CD4-positive, alpha-beta T cell (primary cell): ENCODE data around the gene OPN1LW. TPM values are rescaled to one million over a fixed set of nuclear protein-coding genes. Genes with fewer than 3 reads are reported as not detected.

Experiments used
- ATAC-seq: fragments of 200-7000 bp; cut with Tn5 transposase; one replicate; pipeline ENCODE4 v1.10.0; 2022; ENCODE audit warnings: mild to moderate bottlenecking; ENCODE audit not compliant: poor library complexity
- CTCF ChIA-PET: fragments of 350-600 bp; sonication (Branson Sonifier 250); formaldehyde crosslinking; loops from one replicate; lab custom pipeline; 2021; ENCODE audit warnings: antibody characterized with exemption, inconsistent platforms; lab: Charles Lee
- POLR2A ChIA-PET: fragments of 350-600 bp; sonication (Branson Sonifier 250); formaldehyde crosslinking; loops from one replicate; lab custom pipeline; 2021; ENCODE audit warnings: antibody characterized with exemption, inconsistent platforms; lab: Charles Lee
- DNase-seq, 14 experiments: peaks; one replicate each; pipeline ENCODE4 v3.0.0-alpha.2; 2013 to 2020; ENCODE audit warnings: mixed read lengths in 2 of 14
- H3K27ac ChIP-seq, 2 donors: one replicate each; pipeline versions ENCODE4 v1.5.1 to v1.7.0; 2013; ENCODE audit warnings: low read length in 2 of 2, low read depth in 1 of 2, mild to moderate bottlenecking in 1 of 2
- H3K27me3 ChIP-seq, 2 experiments: 1 replicate in 1 of 2; 2 replicates in 1 of 2; pipeline versions ENCODE4 v1.6.1 to v1.7.0; 2013; ENCODE audit warnings: low read length in 2 of 2, control low read depth in 1 of 2, mild to moderate bottlenecking in 1 of 2, moderate library complexity in 1 of 2; ENCODE audit not compliant: insufficient read depth in 2 of 2, control insufficient read depth in 1 of 2
- H3K36me3 ChIP-seq: one replicate; pipeline ENCODE4 v1.6.1; 2013; ENCODE audit warnings: low read length, control low read depth; ENCODE audit not compliant: insufficient read depth
- H3K4me1 ChIP-seq: one replicate; pipeline ENCODE4 v1.6.1; 2013; ENCODE audit warnings: low read length, control low read depth; ENCODE audit not compliant: insufficient read depth
- H3K4me3 ChIP-seq: one replicate; pipeline ENCODE4 v1.5.1; 2013; ENCODE audit warnings: mild to moderate bottlenecking, low read length, moderate library complexity
- H3K9me3 ChIP-seq, 2 experiments: 1 replicate in 1 of 2; 2 replicates in 1 of 2; pipeline versions ENCODE4 v1.6.1 to v1.7.0; 2013; ENCODE audit warnings: low read length in 2 of 2, mild to moderate bottlenecking in 2 of 2, control low read depth in 1 of 2, moderate library complexity in 1 of 2; ENCODE audit not compliant: control insufficient read depth in 1 of 2, insufficient read depth in 1 of 2
- H3K27ac Mint-ChIP-seq: one replicate; pipeline ENCODE4 v1.8.0; 2020; ENCODE audit warnings: mixed read lengths
- H3K27me3 Mint-ChIP-seq: one replicate; pipeline ENCODE4 v1.8.0; 2021; ENCODE audit warnings: mixed read lengths
- H3K36me3 Mint-ChIP-seq: one replicate; pipeline ENCODE4 v1.8.0; 2021; ENCODE audit warnings: low read depth, mixed read lengths
- H3K4me1 Mint-ChIP-seq: one replicate; pipeline ENCODE4 v1.8.0; 2021; ENCODE audit warnings: low read depth, mixed read lengths
- H3K4me3 Mint-ChIP-seq: one replicate; pipeline ENCODE4 v1.8.0; 2020; ENCODE audit warnings: mild to moderate bottlenecking, mixed read lengths
- H3K9me3 Mint-ChIP-seq: one replicate; pipeline ENCODE4 v1.8.0; 2020; ENCODE audit warnings: mixed read lengths
- CTCF ChIP-seq: fragments of 200-600 bp; IDR thresholded peaks from one replicate; pipeline ENCODE4 v1.8.0; 2022; ENCODE audit warnings: antibody characterized with exemption, mild to moderate bottlenecking
- intact Hi-C, 2 experiments: fragments of 100-400 bp; cut with DNase I in 1 of 2; cut with micrococcal nuclease in 1 of 2; formaldehyde crosslinking; loops; one replicate each; pipeline versions ENCODE4 v1.15.1 to v1.9.0; 2023 to 2025; cut with DNase I, micrococcal nuclease
- total RNA-seq, 174 experiments: library from RNA in 2 of 174; stranded (reverse) in 2 of 174; gene quantifications; one replicate each; pipeline ENCODE4 v1.2.3 and lab custom pipeline; 2021 to 2026

Gene OPN1LW
- total RNA-seq, 2 experiments from 2014 or later, result not detected

- H3K4me3 ChIP-seq, result no peak overlapping the region
- no peaks in the 10 kb centered on the region for H3K36me3 Mint-ChIP-seq
- CTCF ChIA-PET, result interaction anchor here (0.9 to 1.5 kb wide), 4 partner anchors 12 to 23 kb away, joined by 3 to 5 read pairs (median 4); no protein-coding TSS in a partner anchor
Observed at GRCh38 chrX:154123241-154124219, 20.5 kb upstream of the OPN1LW start.

GRCh38 chrX:154125391-154126040 is 18.5 kb upstream of the OPN1LW start:
- TF ChIP-seq CTCF, result no peak
- Histone ChIP-seq H3K4me1 (peaks cover 37% of the 10 kb centered on the region), H3K27me3 (no peaks in the 10 kb centered on the region), H3K36me3 (no peaks in the 10 kb centered on the region), H3K4me3 (no peak overlapping the region), H3K9me3 (no peaks in the 10 kb centered on the region), H3K27ac (no peak overlapping the region)
- ATAC-seq, result peak; percentile 25
- H3K36me3 Mint-ChIP-seq, result no peaks in the 10 kb centered on the region
- peaks cover 29% of the 10 kb centered on the region for H3K4me1 Mint-ChIP-seq
- intact Hi-C loops, result no loop called here
- no peaks in the 10 kb centered on the region for H3K9me3 Mint-ChIP-seq
- no peak for DNase-seq
- no peaks in the 10 kb centered on the region for H3K27me3 Mint-ChIP-seq
- no peak overlapping the region for H3K4me3 Mint-ChIP-seq
- no peak overlapping the region for H3K27ac Mint-ChIP-seq
- CTCF ChIA-PET, result no interaction called here
- POLR2A ChIA-PET, result interaction anchor here (0.8 to 1.9 kb wide), 4 partner anchors 10 to 144 kb away, joined by 3 to 8 read pairs (median 3); no protein-coding TSS in a partner anchor

More at GRCh38 chrX:154123241-154124219, 20.5 kb upstream of the OPN1LW start:
- intact Hi-C loops, result no loop called here
- Histone ChIP-seq H3K9me3 (no peaks in the 10 kb centered on the region), H3K4me1 (peaks cover 37% of the 10 kb centered on the region), H3K27ac (no peak overlapping the region), H3K27me3 (no peaks in the 10 kb centered on the region), H3K36me3 (no peaks in the 10 kb centered on the region)
- H3K4me3 Mint-ChIP-seq, result no peak overlapping the region
- DNase-seq, result peak in 9 of 14 experiments; percentile 9 to 79 (median 23)
- H3K4me1 Mint-ChIP-seq, result peaks cover 29% of the 10 kb centered on the region
- H3K27me3 Mint-ChIP-seq, result no peaks in the 10 kb centered on the region
- TF ChIP-seq CTCF, result no peak
- peak; percentile 88 for ATAC-seq
- POLR2A ChIA-PET, result interaction anchor here (0.5 to 2.8 kb wide), 5 partner anchors 10 to 152 kb away, joined by 3 to 20 read pairs (median 5); partner anchors contain the start of genes HCFC1 and MECP2
- H3K9me3 Mint-ChIP-seq, result no peaks in the 10 kb centered on the region
- H3K27ac Mint-ChIP-seq, result peak overlapping the region; percentile 4

GRCh38 chrX:154126101-154126500 is 17.9 kb upstream of the OPN1LW start:
- H3K9me3 ChIP-seq, result no peaks in the 10 kb centered on the region
- no peak overlapping the region for H3K27ac Mint-ChIP-seq
- no peak overlapping the region for H3K27ac ChIP-seq
- H3K36me3 ChIP-seq, result no peaks in the 10 kb centered on the region
- intact Hi-C loops, result no loop called here
- POLR2A ChIA-PET, result interaction anchor here (1.9 kb wide), 1 partner anchor 10 kb away, joined by 8 read pairs; no protein-coding TSS in a partner anchor
- no peaks in the 10 kb centered on the region for H3K9me3 Mint-ChIP-seq
- H3K36me3 Mint-ChIP-seq, result no peaks in the 10 kb centered on the region
- DNase-seq (no peak), ATAC-seq (no peak)
- no peak overlapping the region for H3K4me3 Mint-ChIP-seq
- H3K27me3 ChIP-seq, result no peaks in the 10 kb centered on the region
- H3K4me3 ChIP-seq, result no peak overlapping the region
- TF ChIP-seq CTCF, result no peak
- H3K4me1 Mint-ChIP-seq, result peaks cover 29% of the 10 kb centered on the region
- peaks cover 37% of the 10 kb centered on the region for H3K4me1 ChIP-seq
- CTCF ChIA-PET, result no interaction called here
- no peaks in the 10 kb centered on the region for H3K27me3 Mint-ChIP-seq
